Measurements from ENCODE around the gene ADAMTS2.

- TF ChIP-seq POLR2AphosphoS5 (IDR thresholded peaks at IDR 0.05; ENCODE audit: low read depth): no peak
- TF ChIP-seq, protein P1, sequence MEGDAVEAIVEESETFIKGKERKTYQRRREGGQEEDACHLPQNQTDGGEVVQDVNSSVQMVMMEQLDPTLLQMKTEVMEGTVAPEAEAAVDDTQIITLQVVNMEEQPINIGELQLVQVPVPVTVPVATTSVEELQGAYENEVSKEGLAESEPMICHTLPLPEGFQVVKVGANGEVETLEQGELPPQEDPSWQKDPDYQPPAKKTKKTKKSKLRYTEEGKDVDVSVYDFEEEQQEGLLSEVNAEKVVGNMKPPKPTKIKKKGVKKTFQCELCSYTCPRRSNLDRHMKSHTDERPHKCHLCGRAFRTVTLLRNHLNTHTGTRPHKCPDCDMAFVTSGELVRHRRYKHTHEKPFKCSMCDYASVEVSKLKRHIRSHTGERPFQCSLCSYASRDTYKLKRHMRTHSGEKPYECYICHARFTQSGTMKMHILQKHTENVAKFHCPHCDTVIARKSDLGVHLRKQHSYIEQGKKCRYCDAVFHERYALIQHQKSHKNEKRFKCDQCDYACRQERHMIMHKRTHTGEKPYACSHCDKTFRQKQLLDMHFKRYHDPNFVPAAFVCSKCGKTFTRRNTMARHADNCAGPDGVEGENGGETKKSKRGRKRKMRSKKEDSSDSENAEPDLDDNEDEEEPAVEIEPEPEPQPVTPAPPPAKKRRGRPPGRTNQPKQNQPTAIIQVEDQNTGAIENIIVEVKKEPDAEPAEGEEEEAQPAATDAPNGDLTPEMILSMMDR (conservative IDR thresholded peaks at IDR 0.05; ENCODE audit: low read depth in 2 of 2): no peak
- no peak for TF ChIP-seq EZH2 (IDR thresholded peaks at IDR 0.05; ENCODE audit: low read depth, unreplicated experiment)
- TF ChIP-seq, protein P2, sequence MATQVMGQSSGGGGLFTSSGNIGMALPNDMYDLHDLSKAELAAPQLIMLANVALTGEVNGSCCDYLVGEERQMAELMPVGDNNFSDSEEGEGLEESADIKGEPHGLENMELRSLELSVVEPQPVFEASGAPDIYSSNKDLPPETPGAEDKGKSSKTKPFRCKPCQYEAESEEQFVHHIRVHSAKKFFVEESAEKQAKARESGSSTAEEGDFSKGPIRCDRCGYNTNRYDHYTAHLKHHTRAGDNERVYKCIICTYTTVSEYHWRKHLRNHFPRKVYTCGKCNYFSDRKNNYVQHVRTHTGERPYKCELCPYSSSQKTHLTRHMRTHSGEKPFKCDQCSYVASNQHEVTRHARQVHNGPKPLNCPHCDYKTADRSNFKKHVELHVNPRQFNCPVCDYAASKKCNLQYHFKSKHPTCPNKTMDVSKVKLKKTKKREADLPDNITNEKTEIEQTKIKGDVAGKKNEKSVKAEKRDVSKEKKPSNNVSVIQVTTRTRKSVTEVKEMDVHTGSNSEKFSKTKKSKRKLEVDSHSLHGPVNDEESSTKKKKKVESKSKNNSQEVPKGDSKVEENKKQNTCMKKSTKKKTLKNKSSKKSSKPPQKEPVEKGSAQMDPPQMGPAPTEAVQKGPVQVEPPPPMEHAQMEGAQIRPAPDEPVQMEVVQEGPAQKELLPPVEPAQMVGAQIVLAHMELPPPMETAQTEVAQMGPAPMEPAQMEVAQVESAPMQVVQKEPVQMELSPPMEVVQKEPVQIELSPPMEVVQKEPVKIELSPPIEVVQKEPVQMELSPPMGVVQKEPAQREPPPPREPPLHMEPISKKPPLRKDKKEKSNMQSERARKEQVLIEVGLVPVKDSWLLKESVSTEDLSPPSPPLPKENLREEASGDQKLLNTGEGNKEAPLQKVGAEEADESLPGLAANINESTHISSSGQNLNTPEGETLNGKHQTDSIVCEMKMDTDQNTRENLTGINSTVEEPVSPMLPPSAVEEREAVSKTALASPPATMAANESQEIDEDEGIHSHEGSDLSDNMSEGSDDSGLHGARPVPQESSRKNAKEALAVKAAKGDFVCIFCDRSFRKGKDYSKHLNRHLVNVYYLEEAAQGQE (IDR thresholded peaks at IDR 0.05; ENCODE audit: unreplicated experiment): no peak
- TF ChIP-seq EZH2phosphoT487 (IDR thresholded peaks at IDR 0.05; ENCODE audit: unreplicated experiment): no peak
- no peak for TF ChIP-seq CREB1 (CRISPR knock-in tag; IDR thresholded peaks at IDR 0.05; ENCODE audit: low read depth)
- no peak for TF ChIP-seq ZNF331 (CRISPR knock-in tag; IDR thresholded peaks at IDR 0.05; ENCODE audit: low read depth)
- TF ChIP-seq JUNB (IDR thresholded peaks at IDR 0.05; ENCODE audit: unreplicated experiment): no peak
- TF ChIP-seq NANOG (IDR thresholded peaks at IDR 0.05; ENCODE audit: borderline replicate concordance): no peak
- TF ChIP-seq ZNF114 (CRISPR knock-in tag; IDR thresholded peaks at IDR 0.05): no peak
Observed at GRCh38 chr5:179375831-179376365, 30.6 kb upstream of the ADAMTS2 start.

Measured in GM23338 (cell line).